ENCODE results near the gene STXBP5L.

DNA sequence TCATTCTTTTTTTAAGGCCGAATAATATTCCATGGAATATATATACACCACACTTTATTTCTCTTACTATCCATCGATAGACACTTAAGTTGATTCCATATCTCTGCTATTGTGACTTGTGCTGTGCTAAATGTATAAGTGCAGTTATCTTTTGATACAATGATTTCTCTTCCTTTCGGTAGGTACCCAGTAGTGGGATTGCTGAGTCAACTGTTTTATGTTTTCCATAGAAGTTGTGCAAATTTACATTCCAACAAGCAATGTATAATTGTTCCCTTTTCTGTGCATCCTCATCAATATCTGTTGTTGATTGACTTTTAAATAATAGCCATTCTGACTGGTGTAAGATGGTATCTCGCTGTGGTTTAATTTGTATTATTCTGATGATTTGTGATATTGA, 81.0 kb downstream of the STXBP5L start:
- TF ChIP-seq, protein P1, sequence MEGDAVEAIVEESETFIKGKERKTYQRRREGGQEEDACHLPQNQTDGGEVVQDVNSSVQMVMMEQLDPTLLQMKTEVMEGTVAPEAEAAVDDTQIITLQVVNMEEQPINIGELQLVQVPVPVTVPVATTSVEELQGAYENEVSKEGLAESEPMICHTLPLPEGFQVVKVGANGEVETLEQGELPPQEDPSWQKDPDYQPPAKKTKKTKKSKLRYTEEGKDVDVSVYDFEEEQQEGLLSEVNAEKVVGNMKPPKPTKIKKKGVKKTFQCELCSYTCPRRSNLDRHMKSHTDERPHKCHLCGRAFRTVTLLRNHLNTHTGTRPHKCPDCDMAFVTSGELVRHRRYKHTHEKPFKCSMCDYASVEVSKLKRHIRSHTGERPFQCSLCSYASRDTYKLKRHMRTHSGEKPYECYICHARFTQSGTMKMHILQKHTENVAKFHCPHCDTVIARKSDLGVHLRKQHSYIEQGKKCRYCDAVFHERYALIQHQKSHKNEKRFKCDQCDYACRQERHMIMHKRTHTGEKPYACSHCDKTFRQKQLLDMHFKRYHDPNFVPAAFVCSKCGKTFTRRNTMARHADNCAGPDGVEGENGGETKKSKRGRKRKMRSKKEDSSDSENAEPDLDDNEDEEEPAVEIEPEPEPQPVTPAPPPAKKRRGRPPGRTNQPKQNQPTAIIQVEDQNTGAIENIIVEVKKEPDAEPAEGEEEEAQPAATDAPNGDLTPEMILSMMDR (IDR thresholded peaks at IDR 0.05) = no peak
- TF ChIP-seq EZH2 (IDR thresholded peaks at IDR 0.05) = no peak

All from neural progenitor cell (in vitro differentiated cells).